Panc1 (cell line): ENCODE measurements around the gene BICRA. TPM values are rescaled to one million over a fixed set of nuclear protein-coding genes. Genes with fewer than 3 reads are reported as not detected.

ENCODE experiments used
- ATAC-seq: fragments of 200-7000 bp; cut with Tn5 transposase; 2 replicates; pipeline ENCODE4 v1.9.1; 2020; ENCODE audit warnings: mild to moderate bottlenecking, moderate library complexity
- BruUV-seq: library from RNA; stranded (reverse); fragments of 400-500 nt; replicated peaks from 2 replicates; lab custom pipeline; 2021; lab: Mats Ljungman, UMichigan
- CTCF ChIA-PET: fragments of 300-600 bp; sonication (Branson Sonifier 250); formaldehyde crosslinking; loops from one replicate; lab custom pipeline; 2022; ENCODE audit warnings: antibody characterized with exemption; lab: Charles Lee
- POLR2A ChIA-PET: fragments of 300-600 bp; sonication (Branson Sonifier 250); formaldehyde crosslinking; loops from one replicate; lab custom pipeline; 2022; ENCODE audit warnings: antibody characterized with exemption; lab: Charles Lee
- DNase-seq: peaks from one replicate; pipeline ENCODE4 v3.0.0-alpha.2; 2010; ENCODE audit warnings: low read depth, low spot score
- H3K27ac ChIP-seq: 2 replicates; pipeline ENCODE4 v1.5.1; 2011; ENCODE audit warnings: mild to moderate bottlenecking, low read length, inconsistent platforms
- H3K27me3 ChIP-seq: fragments of 200-500 bp; sonication (Bioruptor generic); 2 replicates; pipeline ENCODE4 v1.6.0; 2014; ENCODE audit warnings: low read length, inconsistent platforms; ENCODE audit not compliant: control insufficient read depth, insufficient read depth
- H3K36me3 ChIP-seq: fragments of 200-500 bp; sonication (Bioruptor generic); 2 replicates; pipeline ENCODE4 v1.5.1; 2014; ENCODE audit warnings: inconsistent platforms, mild to moderate bottlenecking, low read length, moderate library complexity; ENCODE audit not compliant: control insufficient read depth, insufficient read depth
- H3K4me1 ChIP-seq: 2 replicates; pipeline ENCODE4 v1.5.1; 2011; ENCODE audit warnings: inconsistent platforms, mild to moderate bottlenecking, low read length, moderate library complexity; ENCODE audit not compliant: control insufficient read depth, insufficient read depth
- H3K4me3 ChIP-seq, 2 experiments: 2 replicates each; pipeline ENCODE4 v1.5.1; 2011 to 2012; ENCODE audit warnings: low read depth in 2 of 2, low read length in 2 of 2, mild to moderate bottlenecking in 2 of 2, inconsistent platforms in 1 of 2, moderate library complexity in 1 of 2
- H3K9me3 ChIP-seq: fragments of 200-500 bp; sonication (Bioruptor generic); 2 replicates; pipeline ENCODE4 v1.5.1; 2014; ENCODE audit warnings: low read depth, mild to moderate bottlenecking, inconsistent platforms, low read length, moderate library complexity; ENCODE audit not compliant: control insufficient read depth, insufficient read depth
- POLR2AphosphoS5 ChIP-seq: IDR thresholded peaks from 2 replicates; pipeline ENCODE4 v1.6.1; 2012; ENCODE audit warnings: mild to moderate bottlenecking, low read depth, low read length, moderate library complexity
- SIN3A ChIP-seq: IDR thresholded peaks from 2 replicates; pipeline ENCODE4 v1.6.1; 2012; ENCODE audit warnings: low read depth, mild to moderate bottlenecking, low read length, moderate library complexity, borderline replicate concordance; ENCODE audit not compliant: insufficient read depth
- TCF7L2 ChIP-seq: IDR thresholded peaks from 2 replicates; pipeline ENCODE4 v1.6.1; 2011; ENCODE audit warnings: mild to moderate bottlenecking, low read depth, low read length, inconsistent platforms
- in situ Hi-C: cut with HindIII; loops from 2 replicates; pipeline ENCODE4 v1.10.0; 2016; ENCODE audit warnings: low sequenced_read_pairs, low pct_unique_long_range_greater_than_20kb
- intact Hi-C: fragments of 100-400 bp; cut with micrococcal nuclease; formaldehyde crosslinking; loops from one replicate; pipeline ENCODE4 v1.10.0; 2022; ENCODE audit not compliant: unreplicated experiment
- total RNA-seq: library from RNA; stranded (reverse); gene quantifications from one replicate; pipeline ENCODE4 v1.2.1, GENCODE V29; 2021; ENCODE audit not compliant: unreplicated experiment
- TF ChIP-seq, protein P1 (sequence below): fragments of 450-650 bp; IDR thresholded peaks from 2 replicates; pipeline ENCODE4 v1.5.1; 2017; ENCODE audit warnings: mild to moderate bottlenecking
- TF ChIP-seq, protein P2 (sequence below), 2 experiments: IDR thresholded peaks; 2 replicates each; pipeline ENCODE4 v1.6.1; 2011 to 2012; ENCODE audit warnings: low read depth in 2 of 2, control low read depth in 1 of 2, low read length in 1 of 2, mild to moderate bottlenecking in 1 of 2, moderate library complexity in 1 of 2; ENCODE audit not compliant: insufficient read depth in 1 of 2

The BICRA gene
- total RNA-seq, 1 experiment from 2014 or later: 13.7 TPM

DNA sequence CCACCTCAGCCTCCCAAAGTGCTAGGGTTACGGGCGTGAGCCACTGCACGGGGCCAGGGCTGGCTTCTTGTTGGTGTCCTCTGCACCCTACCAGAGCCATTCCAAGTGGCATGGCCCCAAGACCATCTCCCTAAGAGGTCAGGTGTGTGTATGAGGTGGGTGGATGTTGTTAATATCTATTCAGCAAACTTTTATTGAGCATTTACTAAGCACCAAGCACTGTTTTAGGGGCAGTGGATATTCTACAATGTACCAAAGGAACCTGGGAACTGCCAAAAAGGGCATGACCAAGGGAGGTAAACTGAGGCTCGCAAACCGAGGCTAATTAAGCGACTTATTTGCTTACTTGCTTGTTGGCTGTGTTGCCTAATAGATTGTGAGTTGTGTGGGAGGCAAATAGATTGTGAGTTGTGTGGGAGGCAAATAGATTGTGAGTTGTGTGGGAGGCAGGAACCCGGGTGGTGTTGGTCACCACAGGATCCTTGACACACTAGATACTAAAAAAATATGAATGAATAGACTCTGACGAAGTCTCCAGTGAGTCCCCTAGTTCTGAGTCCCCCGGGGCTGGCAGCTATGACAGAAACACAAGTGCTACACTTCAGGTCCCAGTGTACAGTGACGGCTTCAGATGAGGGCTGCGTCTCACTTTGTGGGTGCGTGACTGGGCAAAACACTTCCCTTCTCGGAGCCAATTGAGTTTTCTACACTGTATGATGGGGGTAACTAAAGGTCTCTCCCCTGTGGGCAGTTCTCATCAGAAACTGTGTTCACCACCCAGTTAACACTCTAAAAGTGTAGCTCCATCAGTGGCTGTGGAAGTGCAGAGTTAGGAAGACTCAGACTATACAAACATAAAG, 5.0 kb upstream of the BICRA start:
- BruUV-seq: no TSS peak
- intact Hi-C loops: loop anchor here (10.0 kb wide), 1 partner anchor 89 kb away; the partner anchor contains the start of gene NAPA
- ChIA-PET CTCF (no interaction called here), POLR2A (no interaction called here)
- Histone ChIP-seq H3K4me1 (peaks cover 2% of the 10 kb centered on the region; the same call in 1 of the 2 replicates), H3K9me3 (no peaks in the 10 kb centered on the region), H3K27me3 (no peaks in the 10 kb centered on the region), H3K36me3 (no peaks in the 10 kb centered on the region; the same call in 1 of the 2 replicates), H3K4me3 (no peak overlapping the region), H3K27ac (no peak overlapping the region)
- in situ Hi-C loops: no loop called here
- no peak for DNase-seq
- TF ChIP-seq POLR2AphosphoS5 (no peak), SIN3A (no peak), TCF7L2 (no peak)
- no peak for ATAC-seq

DNA sequence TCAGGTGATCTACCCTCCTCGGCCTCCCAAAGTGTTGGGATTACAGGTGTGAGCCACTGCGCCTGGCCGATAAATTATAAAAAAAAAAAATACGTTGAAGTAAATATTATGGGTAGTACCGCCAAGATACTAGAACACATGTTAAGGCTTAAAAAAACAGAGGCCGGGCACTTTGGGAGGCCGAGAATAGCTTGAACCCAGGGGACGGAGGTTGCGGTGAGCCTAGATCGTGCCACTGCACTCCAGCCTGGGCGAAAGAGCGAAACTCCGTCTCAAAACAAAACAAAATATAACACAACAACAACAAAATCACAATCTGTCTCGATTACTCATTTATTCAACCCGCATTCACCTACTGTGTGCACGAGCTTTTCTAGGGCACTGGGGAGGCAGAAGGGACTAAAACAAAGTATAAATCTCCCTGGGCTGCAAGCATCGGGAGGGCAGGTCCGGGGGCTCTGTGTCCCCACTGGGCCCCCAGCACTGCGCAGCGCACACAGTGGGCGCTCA, 1.3 kb upstream of the BICRA start:
- H3K4me3 ChIP-seq: peak overlapping the region; percentile 62 to 77
- peak overlapping the region; percentile 79 for H3K27ac ChIP-seq
- ATAC-seq (no peak), DNase-seq (no peak)
- TF ChIP-seq POLR2AphosphoS5 (no peak), SIN3A (no peak), TCF7L2 (no peak)
- TF ChIP-seq, protein P1, sequence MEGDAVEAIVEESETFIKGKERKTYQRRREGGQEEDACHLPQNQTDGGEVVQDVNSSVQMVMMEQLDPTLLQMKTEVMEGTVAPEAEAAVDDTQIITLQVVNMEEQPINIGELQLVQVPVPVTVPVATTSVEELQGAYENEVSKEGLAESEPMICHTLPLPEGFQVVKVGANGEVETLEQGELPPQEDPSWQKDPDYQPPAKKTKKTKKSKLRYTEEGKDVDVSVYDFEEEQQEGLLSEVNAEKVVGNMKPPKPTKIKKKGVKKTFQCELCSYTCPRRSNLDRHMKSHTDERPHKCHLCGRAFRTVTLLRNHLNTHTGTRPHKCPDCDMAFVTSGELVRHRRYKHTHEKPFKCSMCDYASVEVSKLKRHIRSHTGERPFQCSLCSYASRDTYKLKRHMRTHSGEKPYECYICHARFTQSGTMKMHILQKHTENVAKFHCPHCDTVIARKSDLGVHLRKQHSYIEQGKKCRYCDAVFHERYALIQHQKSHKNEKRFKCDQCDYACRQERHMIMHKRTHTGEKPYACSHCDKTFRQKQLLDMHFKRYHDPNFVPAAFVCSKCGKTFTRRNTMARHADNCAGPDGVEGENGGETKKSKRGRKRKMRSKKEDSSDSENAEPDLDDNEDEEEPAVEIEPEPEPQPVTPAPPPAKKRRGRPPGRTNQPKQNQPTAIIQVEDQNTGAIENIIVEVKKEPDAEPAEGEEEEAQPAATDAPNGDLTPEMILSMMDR: no peak
- TF ChIP-seq, protein P2, sequence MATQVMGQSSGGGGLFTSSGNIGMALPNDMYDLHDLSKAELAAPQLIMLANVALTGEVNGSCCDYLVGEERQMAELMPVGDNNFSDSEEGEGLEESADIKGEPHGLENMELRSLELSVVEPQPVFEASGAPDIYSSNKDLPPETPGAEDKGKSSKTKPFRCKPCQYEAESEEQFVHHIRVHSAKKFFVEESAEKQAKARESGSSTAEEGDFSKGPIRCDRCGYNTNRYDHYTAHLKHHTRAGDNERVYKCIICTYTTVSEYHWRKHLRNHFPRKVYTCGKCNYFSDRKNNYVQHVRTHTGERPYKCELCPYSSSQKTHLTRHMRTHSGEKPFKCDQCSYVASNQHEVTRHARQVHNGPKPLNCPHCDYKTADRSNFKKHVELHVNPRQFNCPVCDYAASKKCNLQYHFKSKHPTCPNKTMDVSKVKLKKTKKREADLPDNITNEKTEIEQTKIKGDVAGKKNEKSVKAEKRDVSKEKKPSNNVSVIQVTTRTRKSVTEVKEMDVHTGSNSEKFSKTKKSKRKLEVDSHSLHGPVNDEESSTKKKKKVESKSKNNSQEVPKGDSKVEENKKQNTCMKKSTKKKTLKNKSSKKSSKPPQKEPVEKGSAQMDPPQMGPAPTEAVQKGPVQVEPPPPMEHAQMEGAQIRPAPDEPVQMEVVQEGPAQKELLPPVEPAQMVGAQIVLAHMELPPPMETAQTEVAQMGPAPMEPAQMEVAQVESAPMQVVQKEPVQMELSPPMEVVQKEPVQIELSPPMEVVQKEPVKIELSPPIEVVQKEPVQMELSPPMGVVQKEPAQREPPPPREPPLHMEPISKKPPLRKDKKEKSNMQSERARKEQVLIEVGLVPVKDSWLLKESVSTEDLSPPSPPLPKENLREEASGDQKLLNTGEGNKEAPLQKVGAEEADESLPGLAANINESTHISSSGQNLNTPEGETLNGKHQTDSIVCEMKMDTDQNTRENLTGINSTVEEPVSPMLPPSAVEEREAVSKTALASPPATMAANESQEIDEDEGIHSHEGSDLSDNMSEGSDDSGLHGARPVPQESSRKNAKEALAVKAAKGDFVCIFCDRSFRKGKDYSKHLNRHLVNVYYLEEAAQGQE (IDR thresholded peaks at IDR 0.05; ENCODE audit: insufficient read depth in 1 of 2, low read depth in 2 of 2, low read length in 1 of 2): no peak
- intact Hi-C loops (loop anchor here (10.0 kb wide), 1 partner anchor 93 kb away; the partner anchor contains the start of gene NAPA), in situ Hi-C loops (no loop called here)
- no peaks in the 10 kb centered on the region for H3K27me3 ChIP-seq
- H3K4me1 ChIP-seq: peaks cover 18% of the 10 kb centered on the region
- no peaks in the 10 kb centered on the region; the same call in 1 of the 2 replicates for H3K36me3 ChIP-seq
- ChIA-PET POLR2A (no interaction called here), CTCF (no interaction called here)
- no TSS peak for BruUV-seq
- no peaks in the 10 kb centered on the region for H3K9me3 ChIP-seq
